NT2/D1 (cell line): Measurements from ENCODE around the gene IGFL3.

Experiments used
- DNase-seq: peaks from one replicate; pipeline ENCODE4 v3.0.0-alpha.2; 2011; ENCODE audit warnings: low read depth, low spot score
- H3K27me3 ChIP-seq: 2 replicates; pipeline ENCODE4 v1.6.0; 2011; ENCODE audit warnings: mild to moderate bottlenecking; ENCODE audit not compliant: insufficient read length, insufficient read depth
- H3K36me3 ChIP-seq: 2 replicates; pipeline ENCODE4 v1.6.1; 2011; ENCODE audit warnings: mild to moderate bottlenecking, low read length, mixed read lengths; ENCODE audit not compliant: insufficient read depth, insufficient read length
- H3K4me1 ChIP-seq: 2 replicates; pipeline ENCODE4 v1.5.1; 2011; ENCODE audit not compliant: insufficient read depth, insufficient read length
- H3K4me3 ChIP-seq: 2 replicates; pipeline ENCODE4 v1.5.1; 2011; ENCODE audit warnings: low read depth; ENCODE audit not compliant: insufficient read length
- H3K9ac ChIP-seq: 2 replicates; pipeline ENCODE4 v1.6.0; 2011; ENCODE audit warnings: low read depth; ENCODE audit not compliant: insufficient read length
- H3K9me3 ChIP-seq: 2 replicates; pipeline ENCODE4 v1.5.1; 2011; ENCODE audit warnings: mild to moderate bottlenecking, low read length; ENCODE audit not compliant: insufficient read depth
- SUZ12 ChIP-seq: IDR thresholded peaks from 2 replicates; pipeline ENCODE4 v1.6.1; 2011; ENCODE audit not compliant: insufficient read length, insufficient read depth; ENCODE audit errors: extremely low read depth
- YY1 ChIP-seq: IDR thresholded peaks from 2 replicates; pipeline ENCODE4 v1.6.1; 2011; ENCODE audit not compliant: insufficient read length, insufficient read depth
- ZNF274 ChIP-seq: IDR thresholded peaks from 2 replicates; pipeline ENCODE4 v1.6.1; 2011; ENCODE audit warnings: mild to moderate bottlenecking, low read depth, low read length

The IGFL3 gene

GRCh38 chr19:46150606-46151005, 26.1 kb upstream of the IGFL3 start:
- no peak for DNase-seq
- no peaks in the 10 kb centered on the region for H3K27me3 ChIP-seq
- no peak overlapping the region for H3K9ac ChIP-seq
- no peaks in the 10 kb centered on the region for H3K36me3 ChIP-seq
- H3K9me3 ChIP-seq, result no peaks in the 10 kb centered on the region
- no peaks in the 10 kb centered on the region for H3K4me1 ChIP-seq
- TF ChIP-seq SUZ12 (no peak), YY1 (no peak), ZNF274 (no peak)
- no peak overlapping the region for H3K4me3 ChIP-seq

- TF ChIP-seq YY1 (no peak), ZNF274 (no peak), SUZ12 (no peak)
- no peak within 1 kb of the TSS for H3K9ac ChIP-seq
- DNase-seq, result no peak
- H3K36me3 ChIP-seq, result no peaks in the 10 kb centered on the region
- H3K9me3 ChIP-seq, result no peaks in the 10 kb centered on the region; the same call in 1 of the 2 replicates
- no peaks in the 10 kb centered on the region for H3K27me3 ChIP-seq
- no peak within 1 kb of the TSS for H3K4me3 ChIP-seq
- H3K4me1 ChIP-seq, result no peaks in the 10 kb centered on the region
Observed at GRCh38 chr19:46147791-46148288, 23.4 kb upstream of the IGFL3 start, which contains the start of gene IGFL2. Gene IGFL2 (plus strand): TSS chr19:46148238. CDS start chr19:46148279, 41 bp downstream.

GRCh38 chr19:46147166-46147740, 22.8 kb upstream of the IGFL3 start:
- Histone ChIP-seq H3K36me3 (no peaks in the 10 kb centered on the region), H3K27me3 (no peaks in the 10 kb centered on the region), H3K9ac (no peak overlapping the region), H3K9me3 (no peaks in the 10 kb centered on the region; the same call in 1 of the 2 replicates), H3K4me3 (no peak overlapping the region), H3K4me1 (no peaks in the 10 kb centered on the region)
- no peak for TF ChIP-seq YY1
- no peak for TF ChIP-seq ZNF274
- DNase-seq, result no peak

- no peaks in the 10 kb centered on the region for H3K36me3 ChIP-seq
- no peak for DNase-seq
- no peaks in the 10 kb centered on the region for H3K27me3 ChIP-seq
- no peak overlapping the region for H3K9ac ChIP-seq
- H3K4me3 ChIP-seq, result no peak overlapping the region
- H3K4me1 ChIP-seq, result no peaks in the 10 kb centered on the region
- H3K9me3 ChIP-seq, result no peaks in the 10 kb centered on the region; the same call in 1 of the 2 replicates
- TF ChIP-seq SUZ12 (no peak), ZNF274 (no peak), YY1 (no peak)
Observed at GRCh38 chr19:46144756-46145155, 20.3 kb upstream of the IGFL3 start.

GRCh38 chr19:46142294-46142693, 17.8 kb upstream of the IGFL3 start:
- H3K27me3 ChIP-seq, result no peaks in the 10 kb centered on the region
- TF ChIP-seq ZNF274 (no peak), YY1 (no peak), SUZ12 (no peak)
- H3K36me3 ChIP-seq, result no peaks in the 10 kb centered on the region
- DNase-seq, result no peak
- no peak overlapping the region for H3K4me3 ChIP-seq
- no peak overlapping the region for H3K9ac ChIP-seq
- H3K9me3 ChIP-seq, result no peaks in the 10 kb centered on the region; the same call in 1 of the 2 replicates
- no peaks in the 10 kb centered on the region for H3K4me1 ChIP-seq

GRCh38 chr19:46141421-46141820, 16.9 kb upstream of the IGFL3 start:
- no peak for DNase-seq
- H3K27me3 ChIP-seq, result no peaks in the 10 kb centered on the region
- TF ChIP-seq SUZ12 (no peak), ZNF274 (no peak), YY1 (no peak)

GRCh38 chr19:46137915-46138473, 13.5 kb upstream of the IGFL3 start:
- no peak overlapping the region for H3K9ac ChIP-seq
- H3K27me3 ChIP-seq, result no peaks in the 10 kb centered on the region
- TF ChIP-seq YY1 (no peak), ZNF274 (no peak), SUZ12 (no peak)
- no peak overlapping the region for H3K4me3 ChIP-seq
- H3K36me3 ChIP-seq, result no peaks in the 10 kb centered on the region
- H3K9me3 ChIP-seq, result peaks cover 22% of the 10 kb centered on the region
- no peak for DNase-seq
- no peaks in the 10 kb centered on the region for H3K4me1 ChIP-seq

More at GRCh38 chr19:46141421-46141820, 16.9 kb upstream of the IGFL3 start:
- H3K4me3 ChIP-seq, result no peak overlapping the region
- H3K4me1 ChIP-seq, result no peaks in the 10 kb centered on the region
- H3K36me3 ChIP-seq, result no peaks in the 10 kb centered on the region
- no peaks in the 10 kb centered on the region; the same call in 1 of the 2 replicates for H3K9me3 ChIP-seq
- no peak overlapping the region for H3K9ac ChIP-seq

GRCh38 chr19:46134527-46134926, 10.0 kb upstream of the IGFL3 start:
- no peaks in the 10 kb centered on the region for H3K4me1 ChIP-seq
- H3K4me3 ChIP-seq, result no peak overlapping the region
- H3K9ac ChIP-seq, result no peak overlapping the region
- TF ChIP-seq YY1 (no peak), SUZ12 (no peak), ZNF274 (no peak)
- H3K36me3 ChIP-seq, result no peaks in the 10 kb centered on the region
- no peak for DNase-seq
- H3K27me3 ChIP-seq, result no peaks in the 10 kb centered on the region
- H3K9me3 ChIP-seq, result peaks cover 36% of the 10 kb centered on the region
